ENCODE data around the gene IQGAP3.
"Not testable (repeated sequence)": the region's sequence is repeated elsewhere in the genome, so short reads cannot be mapped to it uniquely, and the experiment has no call there.

Gene IQGAP3

DNA sequence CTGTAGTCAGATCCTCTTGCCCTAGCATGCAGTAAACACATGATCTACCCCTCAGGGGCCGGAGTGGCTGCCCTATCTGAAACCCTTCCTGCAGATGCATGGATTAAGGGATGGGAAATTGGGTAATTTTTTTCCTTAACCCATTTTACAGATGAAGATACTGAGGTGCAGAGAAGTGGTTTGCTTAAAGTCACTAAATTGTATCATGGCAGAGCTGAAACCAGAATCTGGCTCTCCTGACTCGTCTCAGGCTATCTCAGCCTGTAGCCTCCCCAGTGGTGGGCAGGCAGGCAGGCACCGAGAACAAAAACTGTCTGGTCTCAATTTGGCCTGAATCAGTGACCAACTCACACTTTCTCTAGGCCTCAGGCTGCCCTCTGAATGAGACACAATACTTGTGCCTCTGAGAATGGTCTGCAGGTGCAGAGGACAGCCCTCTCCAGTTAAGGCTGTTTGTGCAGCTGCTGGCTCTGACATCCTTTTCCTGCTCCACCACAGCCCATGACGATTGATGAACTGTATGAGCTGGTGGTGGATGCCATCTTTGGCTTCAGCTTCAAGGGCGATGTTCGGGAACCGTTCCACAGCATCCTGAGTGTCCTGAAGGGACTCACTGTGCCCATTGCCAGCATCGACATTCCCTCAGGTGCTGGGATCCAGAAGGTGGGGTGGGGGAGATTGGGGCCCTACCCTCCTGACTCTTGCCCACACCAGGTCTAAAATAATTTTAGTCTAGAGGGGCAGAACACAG lies 20.7 kb upstream of the IQGAP3 start:
- peak overlapping the region in 1 of 2 donors; percentile 88 for H3K27ac ChIP-seq
- TF ChIP-seq, protein P1, sequence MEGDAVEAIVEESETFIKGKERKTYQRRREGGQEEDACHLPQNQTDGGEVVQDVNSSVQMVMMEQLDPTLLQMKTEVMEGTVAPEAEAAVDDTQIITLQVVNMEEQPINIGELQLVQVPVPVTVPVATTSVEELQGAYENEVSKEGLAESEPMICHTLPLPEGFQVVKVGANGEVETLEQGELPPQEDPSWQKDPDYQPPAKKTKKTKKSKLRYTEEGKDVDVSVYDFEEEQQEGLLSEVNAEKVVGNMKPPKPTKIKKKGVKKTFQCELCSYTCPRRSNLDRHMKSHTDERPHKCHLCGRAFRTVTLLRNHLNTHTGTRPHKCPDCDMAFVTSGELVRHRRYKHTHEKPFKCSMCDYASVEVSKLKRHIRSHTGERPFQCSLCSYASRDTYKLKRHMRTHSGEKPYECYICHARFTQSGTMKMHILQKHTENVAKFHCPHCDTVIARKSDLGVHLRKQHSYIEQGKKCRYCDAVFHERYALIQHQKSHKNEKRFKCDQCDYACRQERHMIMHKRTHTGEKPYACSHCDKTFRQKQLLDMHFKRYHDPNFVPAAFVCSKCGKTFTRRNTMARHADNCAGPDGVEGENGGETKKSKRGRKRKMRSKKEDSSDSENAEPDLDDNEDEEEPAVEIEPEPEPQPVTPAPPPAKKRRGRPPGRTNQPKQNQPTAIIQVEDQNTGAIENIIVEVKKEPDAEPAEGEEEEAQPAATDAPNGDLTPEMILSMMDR (IDR thresholded peaks at IDR 0.05) = no peak
- no peak for DNase-seq (ENCODE audit: low spot score)
- H3K4me3 ChIP-seq = no peak overlapping the region

GRCh38 chr1:156592158-156592909 lies 20.0 kb upstream of the IQGAP3 start:
- DNase-seq (ENCODE audit: low spot score) = no peak
- TF ChIP-seq, protein P1 (IDR thresholded peaks at IDR 0.05) = no peak
- Histone ChIP-seq H3K4me3 (peak overlapping the region; percentile 89), H3K27ac (peak overlapping the region; percentile 81 to 88)

DNA sequence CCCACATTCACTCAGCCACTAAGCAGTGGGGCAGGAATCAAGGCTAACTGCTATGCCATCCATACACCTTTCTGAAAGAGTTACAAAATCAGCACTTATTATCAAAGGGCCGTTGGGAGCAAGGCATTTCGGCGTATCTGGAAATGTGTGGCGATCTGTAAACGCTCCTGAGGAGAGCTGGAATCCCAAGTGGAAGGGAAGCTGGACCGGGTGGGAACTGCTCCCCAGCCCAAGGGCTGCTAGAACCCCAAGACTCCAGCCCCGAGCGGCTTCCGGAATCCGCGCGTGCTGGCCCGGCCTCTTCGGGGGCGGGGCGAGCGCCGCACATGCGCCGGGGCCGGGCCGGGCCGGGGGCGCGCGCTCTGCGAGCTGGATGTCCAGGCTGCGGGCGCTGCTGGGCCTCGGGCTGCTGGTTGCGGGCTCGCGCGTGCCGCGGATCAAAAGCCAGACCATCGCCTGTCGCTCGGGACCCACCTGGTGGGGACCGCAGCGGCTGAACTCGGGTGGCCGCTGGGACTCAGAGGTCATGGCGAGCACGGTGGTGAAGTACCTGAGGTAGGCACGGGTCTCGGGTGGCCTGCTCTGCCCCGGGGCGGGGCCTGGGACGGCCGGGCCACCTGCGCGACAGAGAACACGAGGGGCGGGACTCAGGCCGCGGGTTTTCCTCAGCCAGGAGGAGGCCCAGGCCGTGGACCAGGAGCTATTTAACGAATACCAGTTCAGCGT lies 19.2 kb upstream of the IQGAP3 start, which contains the start of gene NAXE:
TSS of gene NAXE (plus strand) at position 345 of the 726 bp plus-strand sequence. CDS start at position 374, 29 bp downstream.
- TF ChIP-seq, protein P1 (IDR thresholded peaks at IDR 0.05) = no peak
- Histone ChIP-seq H3K4me3 (peak within 1 kb of the TSS; percentile 89), H3K27ac (peak within 1 kb of the TSS; percentile 81 to 88)
- DNase-seq (ENCODE audit: low spot score) = no peak

GRCh38 chr1:156591181-156591431 lies 18.7 kb upstream of the IQGAP3 start:
- H3K27ac ChIP-seq = peak overlapping the region; percentile 81 to 88
- no peak for DNase-seq (ENCODE audit: low spot score)
- H3K4me3 ChIP-seq = peak overlapping the region; percentile 89
- TF ChIP-seq, protein P1 (IDR thresholded peaks at IDR 0.05) = no peak

DNA sequence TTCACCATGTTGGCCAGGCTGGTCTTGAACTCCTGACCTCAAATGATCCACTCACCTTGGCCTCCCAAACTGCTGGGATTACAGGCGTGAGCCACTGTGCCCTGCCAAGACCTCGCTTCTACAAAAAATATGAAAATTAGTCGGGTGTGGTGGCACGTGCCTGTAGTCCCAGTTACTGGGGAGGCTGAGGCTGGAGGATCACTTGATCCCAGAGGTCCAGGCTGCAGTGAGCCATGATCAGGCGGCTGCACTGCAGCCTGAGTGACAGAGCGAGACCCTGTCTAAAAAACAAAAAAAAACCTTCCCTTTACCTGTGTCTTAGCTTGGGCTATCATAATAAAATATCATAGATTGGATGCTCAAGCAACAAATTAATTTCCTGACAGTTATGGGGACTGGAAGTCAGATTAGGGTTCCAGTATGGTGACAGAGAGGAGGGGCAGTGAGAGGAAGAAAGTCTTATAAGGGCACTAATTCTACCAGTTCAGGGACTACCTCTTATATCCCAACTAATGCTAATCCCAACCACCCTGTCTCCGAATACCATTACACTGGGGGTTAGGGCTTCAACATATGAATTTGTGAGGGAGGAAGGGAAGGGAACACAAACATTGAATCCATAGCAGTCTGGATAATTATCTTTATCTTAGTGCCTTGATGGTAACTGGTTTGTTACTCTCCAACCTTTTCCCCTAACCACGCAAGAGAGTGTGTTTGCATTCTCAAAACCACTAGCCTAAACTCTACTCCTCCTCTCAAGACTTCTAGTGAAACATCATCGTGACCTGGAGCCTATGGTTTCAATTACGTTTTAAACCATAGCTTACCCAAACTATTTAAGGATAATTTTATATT lies 18.2 kb upstream of the IQGAP3 start:
- H3K4me3 ChIP-seq = peak overlapping the region; percentile 89
- DNase-seq (ENCODE audit: low spot score) = peak; percentile 22
- H3K27ac ChIP-seq = peak overlapping the region; percentile 81 to 88
- TF ChIP-seq, protein P1 (IDR thresholded peaks at IDR 0.05) = no peak

GRCh38 chr1:156589546-156589945 lies 17.2 kb upstream of the IQGAP3 start:
- Histone ChIP-seq H3K4me3 (no peak overlapping the region), H3K27ac (no peak overlapping the region)
- no peak for DNase-seq (ENCODE audit: low spot score)
- TF ChIP-seq, protein P1 (IDR thresholded peaks at IDR 0.05) = no peak

DNA sequence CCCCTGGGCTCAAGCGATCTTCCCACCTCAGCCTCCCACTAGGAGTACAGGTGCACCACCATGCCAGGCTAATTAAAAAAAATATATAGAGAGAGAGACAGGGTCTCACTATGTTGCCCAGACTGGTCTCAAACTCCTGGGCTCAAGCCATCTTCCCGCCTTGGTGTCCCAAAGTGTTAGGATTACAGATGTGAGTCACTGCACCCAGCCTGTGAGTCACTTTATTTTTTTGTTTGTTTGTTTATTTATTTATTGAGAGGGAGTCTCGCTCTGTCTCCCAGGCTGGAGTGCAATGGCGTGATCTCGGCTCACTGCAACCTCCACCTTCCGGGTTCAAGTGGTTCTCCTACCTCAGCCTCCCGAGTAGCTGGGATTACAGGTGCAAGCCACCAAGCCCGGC lies 15.6 kb upstream of the IQGAP3 start:
- H3K4me3 ChIP-seq; H3K27ac ChIP-seq; DNase-seq (ENCODE audit: low spot score): not testable (repeated sequence)

Data from coronary artery (tissue), 2 donors.